GM18511 (cell line): ENCODE data around the gene CD163L1.
"Not testable (repeated sequence)": the region's sequence is repeated elsewhere in the genome, so short reads cannot be mapped to it uniquely, and the experiment has no call there.

ENCODE experiments used
- ATAC-seq: cut with Tn5 transposase; IDR thresholded peaks from one replicate; pipeline ENCODE4 v1.9.1; 2021; ENCODE audit warnings: mild to moderate bottlenecking, moderate library complexity; ENCODE audit not compliant: unreplicated experiment

Gene CD163L1

DNA sequence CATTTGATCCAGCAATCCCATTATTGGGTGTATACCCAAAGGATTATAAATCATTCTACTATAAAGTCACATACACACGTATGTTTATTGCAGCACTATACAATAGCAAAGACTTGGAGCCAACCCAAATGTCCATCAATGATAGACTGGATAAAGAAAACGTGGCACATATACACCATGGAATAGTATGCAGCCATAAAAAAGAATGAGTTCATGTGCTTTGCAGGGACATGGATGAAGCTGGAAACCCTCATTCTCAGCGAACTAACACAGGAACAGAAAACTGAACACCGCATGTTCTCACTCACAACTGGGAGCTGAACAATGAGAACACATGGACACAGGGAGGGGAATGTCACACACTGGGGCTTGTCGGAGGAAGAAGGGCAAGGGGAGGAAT, 106.2 kb downstream of the CD163L1 start:
- not testable (repeated sequence) for ATAC-seq

DNA sequence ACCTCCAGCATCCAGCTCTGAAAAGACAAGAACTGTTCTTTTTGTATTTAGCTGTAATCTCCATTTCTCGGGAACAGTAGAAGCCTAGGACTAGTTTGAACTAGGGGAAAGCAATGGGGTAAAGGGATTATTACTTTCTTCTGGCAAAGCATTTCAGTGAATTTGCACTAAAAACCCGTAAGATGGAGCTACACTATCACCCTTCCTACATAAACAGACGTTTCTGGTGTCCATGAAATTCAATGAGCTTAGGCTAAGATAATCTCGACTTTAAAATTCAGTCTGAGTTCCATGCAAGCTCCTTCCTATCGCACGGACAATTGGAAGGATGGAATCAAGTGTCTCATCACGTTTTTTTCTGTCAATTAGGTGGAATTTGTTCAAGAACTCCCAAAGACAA, 116.0 kb downstream of the CD163L1 start:
- ATAC-seq = no peak

DNA sequence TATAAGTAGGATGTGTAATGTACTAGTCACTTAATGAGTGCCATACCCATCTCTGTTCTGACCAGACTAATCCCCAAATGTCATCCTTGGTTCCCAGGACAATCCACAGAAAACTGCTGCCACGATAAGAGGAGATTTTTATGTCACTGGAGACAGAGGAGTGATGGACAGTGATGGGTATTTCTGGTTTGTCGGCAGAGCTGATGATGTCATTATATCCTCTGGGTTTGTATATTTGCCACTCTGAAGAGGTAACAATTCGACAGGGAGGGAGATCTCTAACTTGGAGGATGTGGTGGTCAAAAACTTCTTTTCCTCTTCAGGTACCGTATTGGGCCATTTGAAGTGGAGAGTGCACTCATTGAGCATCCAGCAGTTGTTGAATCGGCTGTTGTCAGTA, 119.8 kb downstream of the CD163L1 start:
- ATAC-seq = no peak

DNA sequence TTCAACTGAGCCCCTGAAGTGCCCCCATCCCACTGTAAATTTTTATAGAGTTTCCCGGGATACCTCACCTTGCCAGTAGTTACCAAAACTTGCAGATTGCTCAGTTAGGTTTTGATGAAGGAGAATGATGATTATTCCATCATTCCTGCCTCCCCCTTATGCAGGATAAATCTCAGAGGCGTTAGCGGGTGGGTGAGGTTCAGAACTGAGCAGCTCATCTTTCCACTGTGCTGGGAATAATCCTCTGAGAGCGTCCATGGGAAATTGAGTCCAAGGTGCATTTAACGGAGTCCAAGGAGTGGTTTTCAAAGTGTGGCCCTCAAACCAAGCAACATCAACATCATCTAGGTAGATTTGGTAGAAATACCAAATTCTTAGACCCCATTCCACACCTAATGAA, 121.4 kb downstream of the CD163L1 start:
- ATAC-seq = no peak

DNA sequence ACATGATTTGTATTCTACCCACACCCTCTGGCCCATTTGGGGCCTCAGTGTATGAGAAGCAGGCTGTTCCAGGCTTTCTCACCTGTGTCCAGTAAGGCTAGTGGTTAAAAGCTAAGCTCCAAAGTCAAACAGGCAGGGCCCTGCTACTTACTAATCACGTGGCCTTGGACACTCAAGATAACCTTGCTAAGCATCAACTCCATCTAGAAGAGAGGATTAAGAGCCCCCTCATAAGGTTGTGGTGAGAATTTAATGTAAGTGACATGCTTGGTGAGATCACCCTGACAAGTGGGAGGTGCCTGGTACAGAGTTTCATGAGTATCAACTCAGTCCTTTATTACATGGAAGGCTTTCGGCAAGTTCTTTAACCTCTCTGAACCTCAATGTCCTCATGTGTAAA, 122.3 kb downstream of the CD163L1 start:
- ATAC-seq = no peak

DNA sequence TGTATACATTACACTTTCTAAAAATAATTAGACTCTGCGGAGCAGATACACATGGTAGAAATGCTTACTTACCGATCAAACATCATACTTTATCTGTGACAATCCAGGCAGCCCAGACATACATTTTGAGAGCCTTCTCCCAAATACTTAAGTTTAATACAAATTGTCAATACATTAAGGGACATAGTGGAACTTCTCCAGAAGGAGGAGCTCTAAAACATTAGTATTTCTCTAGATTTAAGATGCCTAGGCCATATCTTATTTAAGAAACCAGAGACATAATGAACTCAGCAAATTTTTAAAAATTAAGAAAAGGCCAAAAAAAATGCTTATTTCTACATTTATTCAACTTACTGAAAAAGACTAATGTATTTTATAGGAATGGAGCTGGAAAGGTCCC, 124.0 kb downstream of the CD163L1 start:
- no peak for ATAC-seq

DNA sequence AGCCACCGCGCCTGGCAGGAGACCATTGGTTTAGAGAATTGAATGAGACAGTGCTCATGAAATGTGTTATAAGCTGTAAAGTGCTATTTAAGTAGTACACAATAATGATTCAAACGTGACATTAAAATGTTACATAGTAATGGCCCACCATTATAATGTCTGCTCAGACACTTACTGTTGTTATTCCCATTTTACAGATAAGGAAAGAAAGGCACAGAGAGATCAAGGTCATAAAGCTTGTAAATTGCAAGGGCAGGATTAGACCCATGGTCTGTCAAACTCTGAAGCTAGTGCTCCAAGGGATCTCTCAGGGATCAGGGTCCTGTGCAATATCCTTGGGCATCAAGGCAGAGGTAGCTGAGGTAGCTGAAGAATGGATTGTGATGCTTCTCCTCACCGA, 133.9 kb downstream of the CD163L1 start:
- ATAC-seq = no peak
